ENCODE data around the gene SLC38A10.

SLC38A10 gene

DNA sequence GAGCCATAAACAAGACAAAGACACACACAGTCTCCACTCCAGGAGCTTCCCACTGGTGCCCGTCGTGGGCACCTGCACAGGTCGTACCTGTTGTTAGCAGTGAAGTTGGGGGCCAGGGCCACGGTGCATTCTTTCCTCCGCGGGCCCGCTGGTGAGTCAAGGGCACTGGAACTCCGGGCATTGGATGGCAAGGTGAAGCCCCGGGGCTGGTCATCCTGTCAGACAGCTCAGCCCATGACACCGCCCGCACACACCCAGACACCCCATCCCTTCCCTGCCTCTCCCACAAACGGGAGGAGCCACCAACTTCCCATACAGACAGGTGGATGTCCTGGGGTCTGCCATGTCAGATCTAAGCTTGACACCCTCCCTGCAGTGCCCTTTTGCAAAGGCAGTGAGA is 88.5 kb downstream of the SLC38A10 start:
- Histone ChIP-seq H3K27ac (ENCODE audit: low read depth, low read length) (no peak overlapping the region), H3K4me3 (ENCODE audit: low read length) (no peak overlapping the region), H3K36me3 (ENCODE audit: control insufficient read depth, insufficient read depth, low read length) (peaks cover 4% of the 10 kb centered on the region), H3K4me1 (ENCODE audit: control insufficient read depth, insufficient read depth, low read length) (no peaks in the 10 kb centered on the region), H3K9ac (ENCODE audit: low read length) (no peak overlapping the region), H3K27me3 (ENCODE audit: control insufficient read depth, insufficient read depth, low read length) (no peaks in the 10 kb centered on the region)

DNA sequence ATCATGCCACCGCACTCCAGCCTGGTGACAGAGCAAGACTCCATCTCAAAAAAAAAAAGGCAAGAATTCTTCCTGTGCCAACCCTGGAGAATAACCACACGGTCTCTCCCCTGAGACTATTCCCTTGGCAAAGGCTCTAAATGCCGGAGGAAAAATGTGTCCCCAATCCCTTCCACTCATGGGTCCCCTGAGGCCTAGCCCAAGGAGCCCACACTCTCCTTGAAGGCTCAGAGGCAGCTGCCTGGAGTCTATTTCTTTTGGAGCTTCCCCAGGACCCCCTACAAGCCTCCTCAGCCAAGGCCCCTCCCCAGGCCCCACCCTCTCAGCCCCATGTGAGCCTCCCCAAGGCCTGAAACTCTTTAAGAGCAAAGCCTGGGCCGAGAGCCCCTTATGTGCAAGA is 88.9 kb downstream of the SLC38A10 start:
- Histone ChIP-seq H3K9ac (ENCODE audit: low read length) (no peak overlapping the region), H3K4me3 (ENCODE audit: low read length) (no peak overlapping the region), H3K36me3 (ENCODE audit: control insufficient read depth, insufficient read depth, low read length) (peaks cover 4% of the 10 kb centered on the region), H3K27me3 (ENCODE audit: control insufficient read depth, insufficient read depth, low read length) (no peaks in the 10 kb centered on the region), H3K27ac (ENCODE audit: low read depth, low read length) (no peak overlapping the region), H3K4me1 (ENCODE audit: control insufficient read depth, insufficient read depth, low read length) (no peaks in the 10 kb centered on the region)

DNA sequence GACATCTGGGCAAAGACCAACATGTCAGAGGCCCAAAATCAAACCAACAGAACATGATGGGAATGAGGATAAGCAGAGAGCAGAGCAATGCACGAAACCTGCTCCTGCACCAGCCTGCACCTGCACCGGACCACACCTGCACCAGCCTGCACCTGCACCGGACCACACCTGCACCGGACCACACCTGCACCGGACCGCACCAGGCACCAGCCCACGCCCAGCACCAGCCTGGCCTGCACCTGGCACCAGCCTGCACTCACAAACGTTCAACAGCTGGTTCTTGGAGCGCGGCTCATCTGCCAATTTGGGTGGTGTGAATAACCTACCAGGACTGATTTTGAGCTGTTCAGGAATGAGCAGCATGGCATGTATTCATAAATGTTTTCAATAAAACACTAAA is 90.5 kb downstream of the SLC38A10 start:
- Histone ChIP-seq H3K27ac (ENCODE audit: low read depth, low read length) (no peak overlapping the region), H3K9ac (ENCODE audit: low read length) (no peak overlapping the region), H3K4me3 (ENCODE audit: low read length) (no peak overlapping the region), H3K4me1 (ENCODE audit: control insufficient read depth, insufficient read depth, low read length) (no peaks in the 10 kb centered on the region), H3K27me3 (ENCODE audit: control insufficient read depth, insufficient read depth, low read length) (no peaks in the 10 kb centered on the region), H3K36me3 (ENCODE audit: control insufficient read depth, insufficient read depth, low read length) (peaks cover 4% of the 10 kb centered on the region)

GRCh38 chr17:81203136-81203535 is 92.0 kb downstream of the SLC38A10 start:
- Histone ChIP-seq H3K9ac (ENCODE audit: low read length) (no peak overlapping the region), H3K36me3 (ENCODE audit: control insufficient read depth, insufficient read depth, low read length) (peaks cover 4% of the 10 kb centered on the region)

GRCh38 chr17:81202318-81202717 is 92.8 kb downstream of the SLC38A10 start:
- H3K4me1 ChIP-seq (ENCODE audit: control insufficient read depth, insufficient read depth, low read length), result no peaks in the 10 kb centered on the region
- no peak overlapping the region for H3K4me3 ChIP-seq (ENCODE audit: low read length)
- peaks cover 3% of the 10 kb centered on the region for H3K36me3 ChIP-seq (ENCODE audit: control insufficient read depth, insufficient read depth, low read length)
- no peak overlapping the region for H3K9ac ChIP-seq (ENCODE audit: low read length)
- H3K27ac ChIP-seq (ENCODE audit: low read depth, low read length), result no peak overlapping the region
- H3K27me3 ChIP-seq (ENCODE audit: control insufficient read depth, insufficient read depth, low read length), result no peaks in the 10 kb centered on the region

More at GRCh38 chr17:81203136-81203535, 92.0 kb downstream of the SLC38A10 start:
- Histone ChIP-seq H3K4me3 (ENCODE audit: low read length) (no peak overlapping the region), H3K27ac (ENCODE audit: low read depth, low read length) (no peak overlapping the region), H3K4me1 (ENCODE audit: control insufficient read depth, insufficient read depth, low read length) (no peaks in the 10 kb centered on the region), H3K27me3 (ENCODE audit: control insufficient read depth, insufficient read depth, low read length) (no peaks in the 10 kb centered on the region)

GRCh38 chr17:81200695-81201580 is 94.2 kb downstream of the SLC38A10 start:
- H3K4me3 ChIP-seq (ENCODE audit: low read length), result no peak overlapping the region
- no peaks in the 10 kb centered on the region for H3K27me3 ChIP-seq (ENCODE audit: control insufficient read depth, insufficient read depth, low read length)
- no peak overlapping the region for H3K9ac ChIP-seq (ENCODE audit: low read length)
- no peak overlapping the region for H3K27ac ChIP-seq (ENCODE audit: low read depth, low read length)
- no peaks in the 10 kb centered on the region for H3K4me1 ChIP-seq (ENCODE audit: control insufficient read depth, insufficient read depth, low read length)
- H3K36me3 ChIP-seq (ENCODE audit: control insufficient read depth, insufficient read depth, low read length), result peaks cover 3% of the 10 kb centered on the region

DNA sequence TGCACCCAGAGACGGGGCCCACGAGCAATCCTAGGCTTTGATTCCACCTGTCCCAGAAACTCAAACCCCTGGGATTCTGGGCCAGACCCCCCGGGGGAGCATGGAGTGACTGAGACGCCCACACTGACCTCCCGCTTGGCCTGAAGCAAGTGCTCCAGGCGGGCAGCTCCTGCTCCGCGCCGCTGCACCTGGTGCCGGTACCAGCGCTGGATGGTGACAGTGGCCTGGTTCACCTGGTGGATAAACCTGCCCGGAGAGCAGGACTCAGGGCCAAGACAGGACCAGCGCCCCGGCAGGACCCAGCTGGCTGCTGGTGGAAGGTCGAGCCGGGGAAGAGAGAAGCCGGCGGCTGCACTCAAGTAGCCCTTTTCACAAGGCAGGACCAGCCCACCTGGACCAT is 94.9 kb downstream of the SLC38A10 start:
- H3K27ac ChIP-seq (ENCODE audit: low read depth, low read length), result no peak overlapping the region
- no peaks in the 10 kb centered on the region for H3K27me3 ChIP-seq (ENCODE audit: control insufficient read depth, insufficient read depth, low read length)
- H3K4me1 ChIP-seq (ENCODE audit: control insufficient read depth, insufficient read depth, low read length), result no peaks in the 10 kb centered on the region
- peaks cover 3% of the 10 kb centered on the region for H3K36me3 ChIP-seq (ENCODE audit: control insufficient read depth, insufficient read depth, low read length)
- no peak overlapping the region for H3K4me3 ChIP-seq (ENCODE audit: low read length)
- H3K9ac ChIP-seq (ENCODE audit: low read length), result no peak overlapping the region

DNA sequence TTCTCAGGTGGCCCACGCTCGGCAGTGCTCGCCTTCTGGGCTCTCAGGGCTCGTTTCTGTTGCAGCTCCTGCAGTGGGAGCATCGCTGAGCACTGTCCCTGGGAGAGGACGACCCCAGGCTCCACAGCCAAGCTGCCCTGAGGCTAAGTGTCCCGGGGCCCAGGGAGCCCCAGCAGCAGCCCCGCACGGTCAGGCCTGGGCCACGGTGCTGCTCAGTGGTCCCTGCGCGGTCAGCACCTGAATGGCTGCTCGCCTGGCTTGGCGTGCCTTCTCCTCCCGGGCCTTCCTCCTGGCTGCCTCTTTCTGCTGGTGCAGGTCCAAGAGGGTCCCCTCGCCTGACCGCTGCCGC is 95.7 kb downstream of the SLC38A10 start:
- Histone ChIP-seq H3K27me3 (ENCODE audit: control insufficient read depth, insufficient read depth, low read length) (no peaks in the 10 kb centered on the region), H3K9ac (ENCODE audit: low read length) (no peak overlapping the region), H3K4me3 (ENCODE audit: low read length) (no peak overlapping the region), H3K4me1 (ENCODE audit: control insufficient read depth, insufficient read depth, low read length) (no peaks in the 10 kb centered on the region), H3K36me3 (ENCODE audit: control insufficient read depth, insufficient read depth, low read length) (peaks cover 3% of the 10 kb centered on the region), H3K27ac (ENCODE audit: low read depth, low read length) (no peak overlapping the region)

DNA sequence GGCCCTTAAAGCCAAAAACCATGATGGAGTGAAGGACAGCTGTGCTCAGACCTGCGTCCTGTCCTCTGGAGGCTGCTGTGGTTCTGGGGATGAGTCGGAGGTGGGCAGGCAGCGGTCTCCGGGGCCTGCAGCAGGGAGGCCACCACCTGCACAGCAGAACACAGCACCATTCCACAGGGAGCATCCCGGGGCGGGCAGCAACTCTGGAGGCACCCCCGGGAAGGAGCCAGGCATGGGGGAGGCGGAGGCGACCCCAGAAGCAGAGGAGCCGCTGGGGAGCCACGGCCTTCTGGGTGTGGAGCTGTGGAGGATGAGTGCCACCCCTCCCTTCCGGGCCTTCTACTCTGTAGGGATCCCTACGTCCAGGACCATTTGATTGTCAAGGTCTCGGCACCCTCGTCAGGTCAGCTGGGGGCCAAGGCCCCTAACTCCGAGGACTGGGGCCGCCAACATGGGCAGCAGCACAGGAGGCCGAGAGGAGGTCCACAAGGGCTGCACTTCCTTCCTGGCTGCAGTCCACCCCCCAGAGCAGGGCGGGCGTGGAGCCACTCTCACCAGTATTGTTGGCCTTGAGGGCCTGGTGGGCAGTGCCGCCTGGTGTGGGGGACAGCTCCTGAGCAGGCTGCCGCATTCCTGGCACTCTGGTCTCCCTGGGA is 96.2 kb downstream of the SLC38A10 start:
- Histone ChIP-seq H3K4me3 (ENCODE audit: low read length) (no peak overlapping the region), H3K27ac (ENCODE audit: low read depth, low read length) (no peak overlapping the region), H3K36me3 (ENCODE audit: control insufficient read depth, insufficient read depth, low read length) (peaks cover 3% of the 10 kb centered on the region), H3K4me1 (ENCODE audit: control insufficient read depth, insufficient read depth, low read length) (no peaks in the 10 kb centered on the region), H3K9ac (ENCODE audit: low read length) (no peak overlapping the region), H3K27me3 (ENCODE audit: control insufficient read depth, insufficient read depth, low read length) (no peaks in the 10 kb centered on the region)

DNA sequence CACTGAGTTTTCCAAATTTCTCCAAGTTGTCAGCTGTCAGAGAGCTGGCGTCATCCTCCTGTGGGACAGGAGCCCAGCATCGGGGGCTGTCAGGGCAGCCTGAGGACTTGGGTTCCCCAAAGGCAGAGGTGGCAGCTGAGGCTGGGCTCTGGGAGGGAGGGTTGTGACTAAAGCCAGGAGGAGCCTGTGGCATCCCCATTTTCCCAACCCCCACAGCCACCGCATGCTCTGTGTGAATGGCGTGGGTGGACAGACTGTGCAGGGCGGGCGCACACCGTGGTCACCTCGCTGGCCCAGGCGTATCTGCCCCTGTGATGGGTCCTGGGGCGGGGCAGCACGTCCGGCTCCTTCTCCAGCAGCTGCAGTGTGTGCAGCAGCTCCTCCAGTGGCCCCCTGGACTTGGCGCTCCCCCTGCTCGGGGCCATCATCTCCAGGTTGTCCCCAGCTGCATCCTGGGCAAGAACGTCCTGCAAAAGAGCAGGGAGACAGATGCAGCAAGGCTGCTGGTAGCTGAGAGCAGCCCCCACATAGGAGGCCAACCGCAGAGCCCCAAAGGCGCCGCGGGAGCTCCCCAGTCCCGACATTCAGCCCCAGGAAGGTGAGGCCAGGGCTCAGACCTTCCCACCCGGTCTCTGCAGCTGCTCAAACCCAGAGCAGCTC is 97.1 kb downstream of the SLC38A10 start:
- no peak overlapping the region for H3K9ac ChIP-seq (ENCODE audit: low read length)
- no peak overlapping the region for H3K27ac ChIP-seq (ENCODE audit: low read depth, low read length)
- H3K36me3 ChIP-seq (ENCODE audit: control insufficient read depth, insufficient read depth, low read length), result peaks cover 3% of the 10 kb centered on the region
- H3K4me1 ChIP-seq (ENCODE audit: control insufficient read depth, insufficient read depth, low read length), result no peaks in the 10 kb centered on the region
- H3K27me3 ChIP-seq (ENCODE audit: control insufficient read depth, insufficient read depth, low read length), result no peaks in the 10 kb centered on the region
- H3K4me3 ChIP-seq (ENCODE audit: low read length), result no peak overlapping the region

GRCh38 chr17:81197409-81197795 is 97.7 kb downstream of the SLC38A10 start:
- no peaks in the 10 kb centered on the region for H3K4me1 ChIP-seq (ENCODE audit: control insufficient read depth, insufficient read depth, low read length)
- no peak overlapping the region for H3K4me3 ChIP-seq (ENCODE audit: low read length)
- peaks cover 3% of the 10 kb centered on the region for H3K36me3 ChIP-seq (ENCODE audit: control insufficient read depth, insufficient read depth, low read length)
- no peaks in the 10 kb centered on the region for H3K27me3 ChIP-seq (ENCODE audit: control insufficient read depth, insufficient read depth, low read length)
- H3K27ac ChIP-seq (ENCODE audit: low read depth, low read length), result no peak overlapping the region
- H3K9ac ChIP-seq (ENCODE audit: low read length), result no peak overlapping the region

DNA sequence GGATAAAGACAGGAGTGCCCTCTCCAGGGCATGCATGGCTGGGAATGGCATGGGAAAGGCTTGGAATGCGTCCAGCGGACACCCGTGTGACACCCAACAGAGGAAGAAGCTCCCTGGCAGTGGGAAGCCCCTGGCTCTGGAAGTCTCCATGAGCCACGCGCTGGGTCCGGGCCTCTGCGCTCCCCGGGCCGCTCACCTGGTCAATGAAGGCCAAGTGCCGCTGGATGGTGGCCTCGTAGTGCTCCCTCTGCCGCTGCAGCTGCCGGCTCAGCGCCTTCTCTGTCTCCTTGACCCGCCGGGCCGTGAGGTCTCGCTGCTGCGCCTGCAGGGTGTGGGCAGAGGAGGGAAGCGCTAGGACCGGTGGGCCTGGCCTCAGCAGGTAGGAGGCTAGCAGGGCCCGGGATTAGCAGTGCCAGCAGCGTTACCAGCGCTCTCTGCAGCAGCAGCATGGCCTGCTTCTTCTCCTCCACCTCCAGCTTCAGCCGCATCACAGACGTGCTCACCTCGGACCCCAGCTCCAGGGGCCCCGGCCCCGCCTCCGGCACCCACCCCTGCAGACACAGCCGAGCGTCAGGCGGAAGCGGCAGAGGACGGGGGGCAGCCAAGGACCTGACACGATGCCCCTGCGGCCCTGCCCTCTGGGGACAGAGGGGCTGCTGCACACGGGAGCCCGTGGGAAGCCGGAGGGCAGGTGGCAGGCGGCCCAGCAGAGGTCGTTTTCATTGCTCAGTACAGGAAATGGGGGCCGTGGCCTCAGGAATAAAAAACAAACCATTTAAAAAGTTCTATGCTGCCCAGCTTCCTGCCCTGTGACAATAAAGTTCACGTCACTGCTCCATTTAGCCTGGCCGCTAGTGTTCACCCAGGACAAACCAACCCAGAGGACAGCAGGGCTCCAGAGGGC is 98.3 kb downstream of the SLC38A10 start:
- Histone ChIP-seq H3K9ac (ENCODE audit: low read length) (no peak overlapping the region), H3K27ac (ENCODE audit: low read depth, low read length) (no peak overlapping the region), H3K36me3 (ENCODE audit: control insufficient read depth, insufficient read depth, low read length) (peaks cover 3% of the 10 kb centered on the region), H3K4me3 (ENCODE audit: low read length) (no peak overlapping the region), H3K27me3 (ENCODE audit: control insufficient read depth, insufficient read depth, low read length) (no peaks in the 10 kb centered on the region), H3K4me1 (ENCODE audit: control insufficient read depth, insufficient read depth, low read length) (no peaks in the 10 kb centered on the region)

Data from rectal smooth muscle tissue (tissue), 1 donor.